Measurements from ENCODE around the gene TCAP. TPM values are rescaled to one million over a fixed set of nuclear protein-coding genes. Genes with fewer than 3 reads are reported as not detected.

The TCAP gene
- total RNA-seq, 1 donor from 2014 or later: 2.7 TPM

GRCh38 chr17:39679521-39680192, 14.5 kb downstream of the TCAP start:
- Mint-ChIP-seq H3K4me3 (ENCODE audit: low read depth) (no peak overlapping the region), H3K27me3 (no peaks in the 10 kb centered on the region), H3K36me3 (ENCODE audit: insufficient read depth) (peaks cover 13% of the 10 kb centered on the region), H3K4me1 (ENCODE audit: low read depth) (peaks cover 8% of the 10 kb centered on the region), H3K9me3 (ENCODE audit: low read depth) (no peaks in the 10 kb centered on the region), H3K27ac (no peak overlapping the region)
- DNase-seq (ENCODE audit: low spot score, unreplicated experiment): no peak
- no peak for TF ChIP-seq CTCF (IDR thresholded peaks at IDR 0.05; ENCODE audit: unreplicated experiment)

DNA sequence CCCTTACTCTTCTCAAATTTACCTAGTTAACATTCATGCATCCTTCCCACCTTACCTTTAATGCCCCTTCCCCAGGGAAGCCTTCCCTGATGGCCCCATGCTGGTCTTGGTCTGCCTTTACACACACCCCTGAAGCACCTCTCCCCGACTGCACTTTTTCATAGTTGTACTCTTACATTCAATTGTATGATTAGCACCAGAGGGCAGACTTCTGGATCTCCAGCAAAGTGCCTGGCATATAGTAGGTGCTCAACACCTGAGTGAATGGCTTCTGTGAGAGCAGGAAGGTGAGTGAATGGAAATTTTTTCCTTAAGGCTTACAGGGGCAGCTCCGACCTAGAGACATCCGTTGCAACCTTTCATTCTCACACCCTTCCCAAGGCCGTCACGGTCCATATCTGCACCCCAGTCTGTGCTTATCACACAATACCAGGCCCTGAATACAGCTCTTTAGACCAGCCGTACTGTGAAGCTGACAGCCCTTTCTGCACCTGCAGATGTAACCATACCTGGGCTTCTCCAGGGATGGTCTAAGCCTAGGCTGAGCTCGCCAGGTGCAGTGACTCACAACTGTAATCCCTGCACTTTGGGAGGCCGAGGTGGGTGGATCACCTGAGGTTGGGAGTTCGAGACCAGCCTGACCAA, 18.3 kb downstream of the TCAP start:
- H3K27ac Mint-ChIP-seq: no peak overlapping the region
- H3K9me3 Mint-ChIP-seq (ENCODE audit: low read depth): no peaks in the 10 kb centered on the region
- no peak for TF ChIP-seq CTCF (IDR thresholded peaks at IDR 0.05; ENCODE audit: unreplicated experiment)
- H3K27me3 Mint-ChIP-seq: no peaks in the 10 kb centered on the region
- H3K4me3 Mint-ChIP-seq (ENCODE audit: low read depth): no peak overlapping the region
- peaks cover 17% of the 10 kb centered on the region for H3K36me3 Mint-ChIP-seq (ENCODE audit: insufficient read depth)
- DNase-seq (ENCODE audit: low spot score, unreplicated experiment): no peak
- H3K4me1 Mint-ChIP-seq (ENCODE audit: low read depth): peaks cover 8% of the 10 kb centered on the region

DNA sequence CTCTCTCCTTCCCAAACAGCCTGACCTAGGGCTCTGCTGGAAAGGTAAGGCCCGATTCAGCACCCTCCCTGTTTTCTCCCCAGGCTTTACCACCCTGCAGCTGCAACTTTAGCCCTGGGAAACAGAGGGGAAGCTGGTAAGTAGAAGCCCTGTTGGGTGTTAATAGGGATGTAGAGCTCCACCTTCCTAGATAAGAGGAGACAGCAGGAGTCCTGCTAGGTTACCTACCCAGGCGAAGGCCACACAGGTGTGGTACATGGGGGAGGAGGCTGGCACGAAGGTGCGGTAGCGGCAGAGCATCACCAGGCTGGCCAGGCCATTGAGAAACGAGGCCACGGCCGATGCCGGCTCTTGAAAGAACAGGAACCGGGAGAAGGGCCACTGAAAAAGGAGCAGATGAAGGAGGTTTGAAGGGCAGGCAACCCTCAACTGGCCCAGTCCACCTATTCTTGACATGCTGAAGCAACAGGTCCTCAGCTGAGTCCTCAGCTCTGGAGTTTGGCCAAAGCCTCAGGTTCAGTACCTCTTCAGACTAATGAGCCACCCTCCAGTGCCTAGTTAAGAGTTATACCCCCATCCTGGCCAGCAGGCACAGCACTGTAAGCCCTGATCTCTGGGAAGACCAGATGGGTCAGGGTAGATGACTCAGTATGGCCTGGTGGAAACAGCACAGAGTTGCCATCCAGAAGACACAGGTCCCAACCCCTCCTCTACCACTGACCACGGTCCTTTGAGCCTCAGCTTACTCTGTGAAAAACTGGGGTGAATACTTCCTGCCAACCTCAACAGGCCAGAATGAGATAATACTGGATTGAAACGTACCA, 19.4 kb downstream of the TCAP start:
- no peak overlapping the region for H3K27ac Mint-ChIP-seq
- H3K4me1 Mint-ChIP-seq (ENCODE audit: low read depth): peaks cover 11% of the 10 kb centered on the region
- DNase-seq (ENCODE audit: low spot score, unreplicated experiment): no peak
- H3K9me3 Mint-ChIP-seq (ENCODE audit: low read depth): no peaks in the 10 kb centered on the region
- TF ChIP-seq CTCF (IDR thresholded peaks at IDR 0.05; ENCODE audit: unreplicated experiment): no peak
- H3K27me3 Mint-ChIP-seq: no peaks in the 10 kb centered on the region
- H3K4me3 Mint-ChIP-seq (ENCODE audit: low read depth): no peak overlapping the region
- H3K36me3 Mint-ChIP-seq (ENCODE audit: insufficient read depth): peaks cover 17% of the 10 kb centered on the region

DNA sequence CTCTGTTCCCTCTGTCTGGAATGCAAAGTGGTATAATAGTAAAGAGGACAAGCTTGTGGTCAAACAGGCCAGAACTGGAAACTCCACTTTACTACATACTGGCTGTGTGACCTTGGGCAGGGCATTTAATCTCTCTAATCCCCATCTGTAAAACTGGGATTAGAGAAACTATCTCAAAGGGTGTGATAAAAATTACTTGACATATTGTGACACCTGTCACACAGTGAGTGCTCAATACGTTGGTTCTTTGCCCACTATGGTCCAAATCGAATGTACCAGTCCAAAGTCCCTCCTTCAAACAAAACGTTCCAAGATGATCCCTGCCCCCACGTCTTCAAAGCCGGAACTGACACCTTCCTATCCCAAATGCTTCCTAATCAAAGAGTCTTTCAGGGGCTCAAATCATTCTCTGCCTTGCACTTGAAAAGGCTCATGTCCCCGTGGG, 22.0 kb downstream of the TCAP start:
- DNase-seq (ENCODE audit: low spot score, unreplicated experiment): no peak
- Mint-ChIP-seq H3K36me3 (ENCODE audit: insufficient read depth) (peaks cover 13% of the 10 kb centered on the region), H3K27me3 (no peaks in the 10 kb centered on the region), H3K4me3 (ENCODE audit: low read depth) (peak overlapping the region; percentile 97), H3K4me1 (ENCODE audit: low read depth) (peaks cover 11% of the 10 kb centered on the region), H3K27ac (no peak overlapping the region), H3K9me3 (ENCODE audit: low read depth) (no peaks in the 10 kb centered on the region)
- no peak for TF ChIP-seq CTCF (IDR thresholded peaks at IDR 0.05; ENCODE audit: unreplicated experiment)
